Dedifferentiated amniotic fluid mesenchymal stem cell (primary cell): Measurements from ENCODE around the gene NPW.
A peak's percentile ranks its signal among the peaks of the same experiment; 100 is the strongest.
"Not testable (repeated sequence)": the region's sequence is repeated elsewhere in the genome, so short reads cannot be mapped to it uniquely, and the experiment has no call there.

Experiments
- DNase-seq: peaks from one replicate; pipeline ENCODE4 v3.0.0-alpha.2; 2016; ENCODE audit errors: extremely low spot score

The NPW gene

GRCh38 chr16:2019921-2020831 is 591 bp downstream of the NPW start:
- DNase-seq = no peak

DNA sequence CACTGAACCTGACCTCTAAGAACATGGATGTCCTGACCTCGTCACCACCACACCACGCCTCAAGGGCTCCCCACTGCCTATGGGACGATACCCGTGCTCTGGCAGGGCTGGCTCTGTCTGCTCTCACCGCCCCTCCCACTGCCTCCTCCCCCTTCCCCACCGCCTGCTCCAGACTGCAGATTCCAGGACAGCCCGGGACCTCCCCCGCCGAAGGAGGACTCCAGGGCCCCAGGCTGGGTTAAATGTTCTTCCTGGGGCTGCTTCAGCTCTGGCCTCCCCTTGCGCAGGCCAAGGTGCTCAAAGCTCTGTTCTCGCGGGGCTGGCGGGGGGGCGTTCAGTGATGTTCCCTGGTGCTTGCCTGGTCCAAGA is 3.1 kb downstream of the NPW start:
- DNase-seq = no peak

DNA sequence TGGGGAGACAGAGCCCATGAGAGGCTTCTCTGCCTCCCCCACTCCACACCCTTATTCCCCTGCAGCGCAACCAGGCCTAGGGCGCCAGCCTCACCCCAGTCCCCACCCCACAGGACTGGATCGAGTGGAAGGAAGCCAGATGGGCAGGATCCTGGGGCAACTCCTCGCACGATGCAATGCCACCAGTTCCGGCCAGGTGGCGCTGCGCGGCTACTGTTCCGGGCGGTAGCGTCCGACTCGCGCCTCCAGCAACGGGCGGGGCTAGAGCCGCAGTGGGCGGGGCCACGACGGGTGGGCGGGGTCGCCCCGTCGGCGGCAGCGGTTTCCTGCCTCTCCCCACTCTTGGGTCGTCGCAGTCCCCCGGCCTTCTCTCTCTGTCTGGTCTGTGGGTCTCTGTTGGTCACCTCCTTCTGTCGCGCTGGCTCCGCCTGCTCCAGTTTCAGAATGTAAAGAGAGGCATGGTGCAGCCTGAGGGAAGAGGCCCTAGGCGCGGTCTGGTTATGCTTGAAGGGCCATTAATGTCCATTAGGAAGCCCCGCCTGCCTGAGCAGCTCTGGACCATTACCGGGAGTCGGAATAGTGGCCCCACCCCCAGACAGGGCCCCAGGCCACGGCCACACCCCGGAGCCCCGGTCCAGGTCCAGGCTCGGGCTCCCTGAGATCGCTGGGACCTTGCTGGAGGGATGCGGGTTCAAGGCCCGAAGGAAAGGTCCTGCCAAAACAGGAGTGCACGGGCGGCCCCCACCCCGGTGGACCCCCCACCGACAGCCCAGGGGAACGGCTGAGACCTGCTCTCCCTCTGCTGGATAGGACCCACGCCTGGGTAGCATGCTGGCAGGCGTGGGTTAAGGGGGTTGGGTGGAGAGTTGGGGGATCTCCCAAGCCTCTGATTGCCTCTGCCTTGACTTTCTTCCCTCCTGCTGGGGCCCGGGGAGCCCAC is 3.8 kb downstream of the NPW start:
- DNase-seq = peak; percentile 81

- DNase-seq = no peak
Measured at GRCh38 chr16:2024032-2024420, 4.4 kb downstream of the NPW start.

DNA sequence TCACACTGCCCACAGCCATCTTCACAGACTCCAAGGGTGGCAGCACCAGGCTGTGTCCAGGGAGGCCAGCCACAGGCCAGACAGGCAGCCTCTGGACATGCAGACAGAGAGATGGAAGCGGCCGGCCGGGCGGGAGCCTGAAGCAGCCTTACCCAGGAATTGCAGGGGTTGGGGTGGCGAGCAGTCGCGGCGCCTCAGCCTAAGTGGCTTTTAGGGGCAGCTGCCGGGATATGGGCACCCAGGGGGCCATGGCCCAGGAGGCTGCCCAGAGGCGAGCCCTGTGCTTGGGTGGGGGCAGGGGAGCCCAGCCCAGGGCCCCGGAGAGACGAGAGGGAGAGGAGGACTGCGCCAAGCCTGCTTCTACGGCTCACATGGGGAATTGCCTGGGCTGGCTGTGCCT is 5.7 kb downstream of the NPW start:
- no peak for DNase-seq

GRCh38 chr16:2025878-2026460 is 6.4 kb downstream of the NPW start:
- no peak for DNase-seq

- no peak for DNase-seq
Measured at GRCh38 chr16:2026461-2027023, 7.0 kb downstream of the NPW start, which contains the start of gene NHERF2. NHERF2 (plus strand) TSS chr16:2026902; CDS start chr16:2027006, 104 bp downstream.

DNA sequence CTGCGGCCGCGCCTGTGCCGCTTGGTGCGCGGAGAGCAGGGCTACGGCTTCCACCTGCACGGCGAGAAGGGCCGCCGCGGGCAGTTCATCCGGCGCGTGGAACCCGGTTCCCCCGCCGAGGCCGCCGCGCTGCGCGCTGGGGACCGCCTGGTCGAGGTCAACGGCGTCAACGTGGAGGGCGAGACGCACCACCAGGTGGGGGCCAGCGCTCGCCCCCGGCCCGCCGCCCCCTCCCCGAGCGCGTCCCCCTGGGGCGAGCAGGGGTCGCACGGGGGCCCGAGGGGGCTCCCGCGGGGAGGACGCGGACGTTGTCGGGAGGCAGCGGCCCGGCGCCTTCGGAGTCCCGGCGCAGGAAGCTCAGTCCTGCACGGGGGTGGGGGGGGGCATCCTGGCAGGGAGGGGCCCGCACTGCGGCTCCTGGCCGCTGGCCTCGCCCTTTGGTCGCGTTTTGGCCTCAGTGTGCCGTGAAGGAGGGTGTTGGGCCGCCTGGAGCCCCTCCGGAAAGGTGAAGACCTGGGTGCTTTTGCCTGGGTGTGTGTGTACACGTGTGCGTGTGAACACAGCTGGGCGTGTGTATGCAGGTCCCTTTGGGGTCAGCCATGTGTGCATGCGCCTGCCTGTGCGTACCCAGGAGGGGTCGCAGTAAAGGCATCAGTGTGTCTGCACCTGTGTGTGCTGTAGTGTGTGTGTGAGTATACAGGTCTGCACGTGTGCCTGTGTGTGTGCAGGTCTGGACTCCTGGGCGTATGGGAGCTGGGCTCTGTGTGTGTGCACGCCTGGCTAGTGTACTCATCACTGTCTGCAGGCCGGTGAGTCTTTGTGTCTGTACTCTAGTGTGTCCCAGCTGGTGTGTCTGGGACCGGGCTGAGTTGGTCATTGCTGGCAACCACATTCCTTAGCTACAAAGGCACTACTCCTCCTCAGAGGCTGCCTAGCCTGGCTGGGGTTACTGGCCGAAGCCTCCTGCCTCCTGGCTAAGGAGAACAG is 7.7 kb downstream of the NPW start:
- no peak for DNase-seq

DNA sequence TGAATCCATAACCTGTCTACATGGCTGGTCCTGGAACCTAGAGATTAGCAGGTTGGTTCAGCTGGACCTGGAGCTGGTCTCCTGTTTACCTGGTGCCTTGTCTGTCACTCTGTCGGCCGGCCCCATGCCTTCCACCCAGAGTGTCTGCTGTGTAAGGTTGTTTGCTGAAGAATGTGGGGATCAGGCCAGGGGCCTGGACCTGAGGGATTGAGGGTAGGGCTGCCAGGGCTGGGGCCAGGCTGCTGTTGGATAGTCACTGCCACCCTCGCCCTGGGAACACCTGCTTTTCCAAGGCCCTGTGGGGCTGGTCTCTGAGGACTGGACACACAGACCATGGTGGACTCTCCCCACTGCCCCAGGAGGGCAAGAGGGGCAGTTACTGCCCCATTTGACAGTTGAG is 8.6 kb downstream of the NPW start:
- no peak for DNase-seq

DNA sequence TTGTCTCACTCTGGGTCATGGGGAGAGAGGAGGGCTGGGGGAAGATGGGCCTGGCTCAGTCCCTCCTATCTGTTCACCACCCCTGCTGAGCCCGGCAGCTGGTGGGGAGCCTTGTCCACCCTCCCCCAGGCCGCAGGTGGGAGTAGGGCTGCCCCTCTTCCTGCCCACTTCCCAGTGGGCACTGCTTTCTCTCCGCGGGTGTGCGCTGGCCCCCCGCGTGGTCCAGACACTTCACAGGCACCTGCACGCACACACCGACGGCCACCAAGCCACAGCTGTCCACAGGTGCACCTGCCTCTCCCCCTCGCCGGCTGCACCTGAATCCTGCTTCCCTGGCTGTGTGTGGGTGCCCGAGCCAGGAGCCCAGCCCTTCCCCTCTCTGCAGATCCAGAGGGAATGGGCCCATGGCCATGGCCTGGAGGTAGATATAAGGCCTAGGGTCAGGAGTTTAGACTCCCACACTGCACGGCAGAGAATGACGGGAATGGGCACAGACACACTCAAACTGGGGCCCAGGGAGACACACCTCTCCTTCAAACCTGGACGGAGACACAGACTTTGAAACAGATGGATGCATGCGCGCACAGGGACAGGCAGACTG is 9.1 kb downstream of the NPW start:
- no peak for DNase-seq

GRCh38 chr16:2029350-2029749 is 9.8 kb downstream of the NPW start:
- no peak for DNase-seq

GRCh38 chr16:2030036-2030435 is 10.5 kb downstream of the NPW start:
- DNase-seq = no peak

GRCh38 chr16:2031081-2031577 is 11.5 kb downstream of the NPW start:
- no peak for DNase-seq

DNA sequence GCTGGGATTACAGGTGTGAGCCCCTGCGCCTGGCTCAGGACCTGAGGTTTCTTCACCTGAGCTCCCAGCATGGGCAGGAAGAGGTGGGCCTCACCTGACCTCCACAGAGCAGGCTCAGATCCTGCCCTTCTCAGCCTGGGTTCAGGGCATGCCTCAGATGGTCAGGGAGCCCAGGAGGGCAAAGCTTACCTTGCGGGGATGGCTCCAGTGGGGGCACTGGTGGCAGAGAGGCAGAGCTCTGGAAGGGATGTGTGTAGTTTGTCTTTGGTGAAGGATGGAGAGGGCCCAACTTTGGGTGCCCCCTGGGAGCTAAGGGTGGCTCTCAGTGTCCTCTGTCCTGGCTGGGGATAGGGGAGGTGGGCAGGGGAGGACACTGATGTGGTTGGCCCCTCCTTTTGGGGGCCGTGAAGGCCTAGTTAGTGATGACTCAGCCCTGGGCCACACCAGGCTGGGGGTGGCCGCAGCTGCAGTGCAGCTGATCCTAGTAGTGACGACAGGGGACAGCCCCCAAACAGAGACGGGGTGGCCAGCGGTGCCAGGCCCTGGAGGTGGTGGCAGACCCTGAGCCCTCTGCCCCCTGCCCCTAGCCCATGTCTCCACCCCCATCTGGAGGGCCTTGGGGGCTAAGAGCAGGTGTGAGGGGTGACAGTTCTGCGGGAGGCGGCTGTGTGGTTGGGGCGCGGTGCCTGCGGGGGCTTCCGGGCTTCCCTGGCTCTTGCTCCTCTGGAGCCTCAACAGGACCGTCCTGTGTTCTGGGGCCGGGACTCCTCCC is 12.9 kb downstream of the NPW start:
- DNase-seq = no peak

DNA sequence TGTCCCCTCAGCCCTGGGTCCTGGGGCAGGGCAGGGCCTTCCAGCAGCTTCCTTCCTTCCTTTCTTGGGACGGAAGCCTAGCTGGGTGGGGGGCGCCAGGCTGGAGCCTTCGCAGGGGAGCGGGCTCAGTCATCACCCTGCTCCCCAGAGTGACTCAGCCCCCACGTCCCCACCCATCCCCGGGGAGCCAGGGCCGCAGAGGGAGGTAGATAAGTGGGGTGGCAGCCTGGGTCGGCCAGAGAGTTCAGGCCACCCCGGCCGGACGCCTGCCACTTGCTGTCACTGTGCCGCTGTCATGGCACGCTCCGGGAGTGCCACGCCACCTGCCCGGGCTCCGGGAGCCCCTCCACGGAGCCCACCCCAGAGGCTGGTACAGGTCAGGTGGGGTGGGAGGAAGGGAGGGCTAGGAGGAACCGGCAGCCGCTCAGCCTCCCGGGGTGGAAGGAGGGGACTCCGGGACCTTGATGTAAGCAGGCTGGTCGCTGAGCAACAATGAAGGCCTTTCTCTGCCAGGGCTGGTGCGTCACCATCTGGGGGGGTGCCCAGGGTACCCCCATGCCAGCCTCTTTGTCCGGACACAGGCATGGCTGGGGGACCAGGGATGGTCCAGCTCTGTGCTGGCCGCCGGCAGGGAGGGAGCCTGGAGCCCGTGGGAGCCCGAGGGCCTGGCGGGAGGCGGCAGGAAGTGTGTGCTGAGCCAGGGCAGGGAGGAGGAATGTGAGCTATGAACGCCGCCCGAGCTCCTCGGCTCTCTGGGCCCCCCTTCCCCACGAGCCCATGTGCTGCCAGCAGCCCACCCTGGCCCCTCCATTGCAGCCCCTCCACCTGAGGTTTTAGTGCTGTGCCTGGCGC is 13.7 kb downstream of the NPW start:
- DNase-seq = peak; percentile 60

GRCh38 chr16:2033909-2034695 is 14.5 kb downstream of the NPW start:
- DNase-seq = not testable (repeated sequence)

DNA sequence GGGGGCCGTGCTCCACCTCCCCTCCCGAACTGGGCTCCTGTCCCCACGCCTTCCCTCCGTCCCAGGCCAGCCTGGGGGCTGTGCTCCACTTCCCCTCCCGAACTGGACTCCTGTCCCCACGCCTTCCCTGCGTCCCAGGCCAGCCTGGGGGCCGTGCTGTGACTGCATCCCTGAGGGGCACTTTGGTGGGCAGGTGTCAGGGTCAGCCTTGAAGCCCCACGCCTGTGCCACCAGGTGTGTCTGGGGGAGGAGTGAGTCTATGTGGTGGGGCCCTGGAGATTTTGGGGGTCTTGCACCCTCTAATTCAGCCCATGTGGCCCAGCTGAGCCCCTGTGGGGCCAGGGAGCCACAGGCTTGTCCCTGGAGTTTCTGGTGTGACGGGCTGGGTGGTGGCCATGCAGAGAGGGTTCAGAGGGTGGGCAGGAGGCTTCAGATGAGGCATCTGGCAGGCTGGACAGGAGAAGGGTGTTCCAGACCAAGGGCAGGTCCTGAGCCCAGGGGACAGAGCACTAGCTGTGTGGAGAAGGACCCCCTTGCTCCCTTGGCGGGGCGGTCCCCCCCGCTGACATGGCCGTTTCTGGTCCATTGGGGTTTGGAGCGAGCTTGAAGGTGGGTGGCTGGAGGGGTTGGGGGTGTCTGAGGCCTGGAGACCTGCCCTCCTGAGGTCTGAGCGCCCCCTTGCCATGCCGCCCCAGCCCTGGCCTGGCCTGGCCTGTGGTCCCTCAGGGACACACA is 15.3 kb downstream of the NPW start:
- DNase-seq = no peak
